ENCODE measurements around the gene AFF1. TPM values are rescaled to one million over a fixed set of nuclear protein-coding genes. Genes with fewer than 3 reads are reported as not detected.
A peak's percentile ranks its signal among the peaks of the same experiment; 100 is the strongest.

The AFF1 gene
- total RNA-seq, 1 donor from 2014 or later, result 90.6 TPM

DNA sequence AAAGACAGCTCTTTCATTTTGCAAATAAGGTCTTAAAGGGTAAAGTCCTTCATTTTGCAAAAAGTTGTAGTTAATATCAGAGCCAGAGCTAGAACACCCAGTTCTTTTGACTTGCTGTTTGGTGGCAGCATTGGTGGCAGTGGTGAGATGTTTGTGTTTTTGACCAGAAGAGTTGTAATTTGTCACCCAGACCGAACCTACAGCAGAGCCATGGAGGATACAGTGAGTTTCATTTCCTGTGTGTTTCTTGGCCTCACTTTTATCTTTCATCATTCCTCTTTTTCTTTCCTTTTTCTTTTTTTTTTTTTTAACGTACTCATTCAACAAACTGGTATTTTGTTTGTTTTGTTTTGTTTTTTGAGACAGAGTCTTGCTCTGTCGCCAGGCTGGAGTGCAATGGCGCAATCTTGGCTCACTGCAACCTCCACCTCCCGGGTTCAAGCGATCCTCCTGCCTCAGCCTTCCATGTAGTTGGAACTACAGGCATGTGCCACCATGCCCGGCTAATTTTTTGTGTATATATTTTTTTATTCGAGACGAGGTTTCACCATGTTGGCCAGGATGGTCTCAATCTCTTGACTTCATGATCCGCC lies 116.4 kb downstream of the AFF1 start:
- H3K4me3 ChIP-seq, result no peak overlapping the region
- no peak for TF ChIP-seq CTCF (IDR thresholded peaks at IDR 0.05)
- peaks cover 53% of the 10 kb centered on the region for H3K4me1 ChIP-seq
- H3K27me3 ChIP-seq (ENCODE audit: low read depth), result no peaks in the 10 kb centered on the region
- peaks cover 25% of the 10 kb centered on the region for H3K36me3 ChIP-seq
- DNase-seq, result no peak
- no peak overlapping the region for H3K27ac ChIP-seq
- ATAC-seq, result no peak
- intact Hi-C loops (cut with DNase I), result no loop called here
- H3K9me3 ChIP-seq, result no peaks in the 10 kb centered on the region

GRCh38 chr4:87052615-87053014 lies 117.8 kb downstream of the AFF1 start:
- intact Hi-C loops (cut with DNase I), result no loop called here
- H3K4me1 ChIP-seq, result peaks cover 60% of the 10 kb centered on the region

DNA sequence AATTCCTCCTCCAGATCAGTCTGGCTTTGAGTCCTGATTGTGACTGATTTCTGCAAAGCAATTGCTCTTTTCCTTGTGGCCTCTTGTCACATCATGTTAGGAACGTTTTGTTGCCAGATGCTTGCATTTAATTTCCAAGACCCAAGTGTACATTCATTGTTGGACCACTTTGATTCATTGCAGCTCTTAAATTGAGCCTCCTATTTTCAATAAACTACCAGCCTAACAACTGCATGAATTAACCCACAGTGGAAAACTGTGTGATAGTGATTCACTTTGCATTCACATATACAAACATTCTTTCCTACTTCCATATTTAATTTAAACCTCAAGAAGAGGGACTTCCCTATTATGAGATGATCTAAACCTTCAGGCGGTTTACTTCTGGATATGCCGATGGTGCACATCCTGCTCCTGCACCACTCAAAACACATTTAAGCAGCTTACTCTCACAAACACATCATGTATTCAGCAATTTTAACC lies 118.4 kb downstream of the AFF1 start:
- Histone ChIP-seq H3K36me3 (peaks cover 7% of the 10 kb centered on the region), H3K4me3 (no peak overlapping the region), H3K9me3 (no peaks in the 10 kb centered on the region), H3K27ac (no peak overlapping the region), H3K27me3 (ENCODE audit: low read depth) (no peaks in the 10 kb centered on the region), H3K4me1 (peaks cover 66% of the 10 kb centered on the region)
- intact Hi-C loops (cut with DNase I), result no loop called here
- DNase-seq (no peak), ATAC-seq (no peak)
- no peak for TF ChIP-seq CTCF (IDR thresholded peaks at IDR 0.05)

More at GRCh38 chr4:87052615-87053014, 117.8 kb downstream of the AFF1 start:
- no peak for TF ChIP-seq CTCF (IDR thresholded peaks at IDR 0.05)
- H3K9me3 ChIP-seq, result no peaks in the 10 kb centered on the region
- no peaks in the 10 kb centered on the region for H3K27me3 ChIP-seq (ENCODE audit: low read depth)
- no peak for DNase-seq
- peaks cover 13% of the 10 kb centered on the region for H3K36me3 ChIP-seq
- no peak for ATAC-seq
- H3K27ac ChIP-seq, result no peak overlapping the region
- H3K4me3 ChIP-seq, result no peak overlapping the region

DNA sequence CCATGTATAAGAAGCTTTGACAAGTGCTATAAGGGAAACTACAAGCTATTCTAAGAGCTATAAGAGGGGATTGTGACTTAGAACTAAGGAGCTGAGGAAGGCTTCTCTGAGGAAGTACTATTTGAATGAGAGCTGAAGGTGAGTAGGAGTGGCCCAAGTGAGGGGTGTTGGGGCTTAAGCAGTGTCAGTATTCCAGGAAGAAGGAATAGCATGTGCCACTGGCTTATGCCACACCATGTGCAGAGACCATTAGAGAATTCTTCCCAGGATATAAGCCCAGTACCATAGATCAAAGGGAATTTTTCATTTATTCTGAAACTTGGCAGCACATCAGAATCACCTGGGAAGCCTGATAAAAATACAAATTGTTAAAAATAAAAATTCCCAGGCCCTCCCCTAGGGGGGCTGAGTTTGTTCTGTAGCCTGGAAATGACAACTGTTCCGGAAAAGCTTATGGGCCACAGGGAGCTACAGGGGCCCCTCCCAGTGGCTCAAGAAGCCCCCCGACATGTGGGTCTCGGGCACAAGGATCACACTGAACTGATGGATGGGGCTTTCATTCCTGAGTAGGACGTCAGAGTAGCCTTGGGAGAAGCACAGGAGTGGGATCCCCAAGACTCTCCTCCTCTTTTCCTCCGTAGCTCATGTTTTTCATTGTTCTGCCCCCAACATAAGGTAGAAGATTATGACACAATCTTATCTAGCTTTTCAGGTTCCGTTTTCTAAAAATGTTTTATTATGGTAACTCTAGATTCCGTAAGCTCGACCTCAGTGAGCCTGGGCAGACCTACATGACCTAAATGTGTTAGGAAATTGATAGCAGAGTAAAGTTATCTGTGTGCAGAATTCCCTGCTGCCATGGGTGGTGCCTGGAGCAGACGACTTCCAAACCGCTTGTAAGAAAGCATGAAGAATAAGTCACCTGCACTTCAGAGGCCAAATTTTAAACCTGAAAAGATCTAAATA lies 119.3 kb downstream of the AFF1 start:
- ATAC-seq, result no peak
- intact Hi-C loops (cut with DNase I), result no loop called here

DNA sequence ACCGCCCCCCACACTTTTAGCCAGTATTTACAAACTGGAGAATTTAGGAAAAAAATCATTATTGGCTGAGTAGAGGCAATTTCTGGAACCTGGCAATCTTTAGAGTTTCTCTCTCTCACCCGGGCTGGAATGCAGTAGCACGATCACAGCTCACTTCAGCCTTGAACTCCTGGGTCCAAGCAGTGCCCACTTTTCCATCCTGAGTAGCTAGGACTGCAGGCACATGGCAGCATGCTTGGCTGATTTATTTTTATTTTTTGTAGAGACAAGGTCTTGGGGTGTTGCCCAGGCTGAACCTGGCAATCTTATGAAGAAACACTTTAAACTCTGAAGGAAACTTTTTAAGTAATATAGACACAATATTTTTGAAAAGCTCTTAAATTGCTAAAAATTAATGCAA lies 120.1 kb downstream of the AFF1 start:
- no peaks in the 10 kb centered on the region for H3K9me3 ChIP-seq
- H3K4me1 ChIP-seq, result peaks cover 78% of the 10 kb centered on the region
- H3K27me3 ChIP-seq (ENCODE audit: low read depth), result no peaks in the 10 kb centered on the region
- no peaks in the 10 kb centered on the region for H3K36me3 ChIP-seq
- H3K27ac ChIP-seq, result peak overlapping the region; percentile 36
- H3K4me3 ChIP-seq, result no peak overlapping the region
- intact Hi-C loops (cut with DNase I), result no loop called here
- ATAC-seq (no peak), DNase-seq (no peak)
- no peak for TF ChIP-seq CTCF (IDR thresholded peaks at IDR 0.05)

More for the DNA sequence above, 119.3 kb downstream of the AFF1 start:
- H3K27me3 ChIP-seq (ENCODE audit: low read depth), result no peaks in the 10 kb centered on the region
- peak overlapping the region; percentile 36 for H3K27ac ChIP-seq
- H3K4me3 ChIP-seq, result no peak overlapping the region
- peaks cover 75% of the 10 kb centered on the region for H3K4me1 ChIP-seq
- H3K9me3 ChIP-seq, result no peaks in the 10 kb centered on the region
- DNase-seq, result no peak
- H3K36me3 ChIP-seq, result no peaks in the 10 kb centered on the region
- no peak for TF ChIP-seq CTCF (IDR thresholded peaks at IDR 0.05)

Measured in lower lobe of right lung (tissue), 2 donors.